MM.1S (cell line): ENCODE data around the gene HIP1.

ENCODE experiments used
- CTCF ChIP-seq: fragments of 300-600 bp; sonication (generic); IDR thresholded peaks from 2 replicates; pipeline ENCODE4 v1.5.1; 2016; ENCODE audit warnings: antibody characterized with exemption, low read length, mixed read lengths
- EZH2 ChIP-seq: fragments of 300-600 bp; sonication (generic); optimal IDR thresholded peaks from 2 replicates; pipeline ENCODE3; 2017; ENCODE audit warnings: low read depth, mild to moderate bottlenecking, antibody characterized with exemption, low read length, mixed read lengths
- EZH2phosphoT487 ChIP-seq: fragments of 300-600 bp; sonication (generic); IDR thresholded peaks from 2 replicates; pipeline ENCODE4 v1.6.1; 2018; ENCODE audit warnings: antibody characterized with exemption, low read length

GRCh38 chr7:75718390-75719031 is 20.2 kb downstream of the HIP1 start:
- TF ChIP-seq EZH2 (no peak), CTCF (no peak), EZH2phosphoT487 (no peak)
